K562 (cell line): ENCODE results near the gene METTL15. TPM values are rescaled to one million over a fixed set of nuclear protein-coding genes. Genes with fewer than 3 reads are reported as not detected.

Experiments
- BRCA1 ChIP-seq, 2 experiments: fragments of 450-650 bp in 1 of 2; sonication (generic) in 1 of 2; formaldehyde crosslinking in 1 of 2; IDR thresholded peaks; 2 replicates each; pipeline versions ENCODE4 v1.5.0 to v1.6.1; 2017 to 2020; ENCODE audit warnings: mild to moderate bottlenecking in 1 of 2, missing genetic modification reagents in 1 of 2
- CCNT2 ChIP-seq: IDR thresholded peaks from 2 replicates; pipeline ENCODE4 v1.6.1; 2011; ENCODE audit warnings: borderline replicate concordance, low read depth, mild to moderate bottlenecking, moderate library complexity, mixed read lengths, low read length; ENCODE audit not compliant: insufficient read length; ENCODE audit errors: extremely low read depth
- CGGBP1 ChIP-seq: fragments of 250-450 bp; sonication (Bioruptor Pico); IDR thresholded peaks from 2 replicates; pipeline ENCODE4 v1.9.0; 2021; ENCODE audit warnings: mild to moderate bottlenecking
- FOS ChIP-seq: IDR thresholded peaks from 3 replicates; pipeline ENCODE4 v1.6.1; 2011; ENCODE audit not compliant: insufficient read length; ENCODE audit errors: extremely low read depth
- FOXK2 ChIP-seq, 2 experiments: fragments of 450-650 bp; IDR thresholded peaks in 1 of 2; conservative IDR thresholded peaks in 1 of 2; 2 replicates each; pipeline ENCODE4 v1.6.1; 2016; ENCODE audit warnings: low read depth in 2 of 2, mild to moderate bottlenecking in 1 of 2
- HDAC6 ChIP-seq: IDR thresholded peaks from 2 replicates; pipeline ENCODE4 v1.6.1; 2012; ENCODE audit warnings: low read depth, mild to moderate bottlenecking, control low read depth, inconsistent platforms, low read length, moderate library complexity
- PTBP1 ChIP-seq: fragments of 200-400 bp; formaldehyde crosslinking; IDR thresholded peaks from 2 replicates; pipeline ENCODE4 v1.6.1; 2017; ENCODE audit warnings: low read depth, low read length
- SRSF3 ChIP-seq: fragments of 200-400 bp; formaldehyde crosslinking; IDR thresholded peaks from 2 replicates; pipeline ENCODE4 v1.6.1; 2016; ENCODE audit warnings: mild to moderate bottlenecking, low read length, moderate library complexity; ENCODE audit not compliant: insufficient read depth
- THRAP3 ChIP-seq: fragments of 450-650 bp; IDR thresholded peaks from 2 replicates; pipeline ENCODE4 v1.6.1; 2016; ENCODE audit warnings: mild to moderate bottlenecking, inconsistent platforms, borderline replicate concordance
- ZNF707 ChIP-seq: fragments of 250-450 bp; sonication (Bioruptor Pico); conservative IDR thresholded peaks from 2 replicates; pipeline ENCODE4 v1.8.0; 2022; ENCODE audit warnings: inconsistent platforms, mild to moderate bottlenecking, moderate library complexity
- polyA plus RNA-seq, 8 experiments: library from polyadenylated mRNA; depleted of rRNA in 4 of 8; stranded (reverse) in 5 of 8; unstranded in 3 of 8; fragments of >200 nt; fragmentation: Nextera tagmentation in 2 of 8; fragmentation: Illumina TruSeq in 1 of 8; extraction: Ambion mirVana in 2 of 8; extraction: Trizol in 1 of 8; gene quantifications; 2 replicates each; pipeline versions ENCODE4 v1.2.1 to v1.2.3, GENCODE V29; 2011 to 2014; ENCODE audit warnings: inconsistent platforms in 1 of 8, missing spikeins in 1 of 8
- total RNA-seq, 7 experiments: library from RNA; depleted of rRNA in 6 of 7; stranded (reverse); fragments of >200 nt in 6 of 7; fragmentation: Illumina TruSeq in 2 of 7; extraction: Trizol in 2 of 7; gene quantifications; 2 replicates each; pipeline versions ENCODE4 v1.2.1 to v1.2.3, GENCODE V29; 2011 to 2021; ENCODE audit warnings: low replicate concordance in 1 of 7
- TF ChIP-seq, protein P1 (sequence below), 3 experiments: fragments of 200-800 bp in 1 of 3; fragments of 250-450 bp in 1 of 3; fragments of 450-650 bp in 1 of 3; sonication (Bioruptor Pico) in 1 of 3; sonication (Bioruptor generic) in 1 of 3; formaldehyde crosslinking in 1 of 3; IDR thresholded peaks; 2 replicates each; pipeline versions ENCODE4 v1.6.1 to v1.8.0; 2016 to 2022; ENCODE audit warnings: mild to moderate bottlenecking in 2 of 3, missing genetic modification characterization in 2 of 3, missing compliant biosample characterization in 1 of 3, moderate library complexity in 1 of 3

Gene METTL15
- total and polyA plus RNA-seq, 9 of the 15 experiments (the other 6 are each of a cell fraction or from before 2014, with no cell fraction given): 10.7 to 21.7 (median 15.9) TPM

DNA sequence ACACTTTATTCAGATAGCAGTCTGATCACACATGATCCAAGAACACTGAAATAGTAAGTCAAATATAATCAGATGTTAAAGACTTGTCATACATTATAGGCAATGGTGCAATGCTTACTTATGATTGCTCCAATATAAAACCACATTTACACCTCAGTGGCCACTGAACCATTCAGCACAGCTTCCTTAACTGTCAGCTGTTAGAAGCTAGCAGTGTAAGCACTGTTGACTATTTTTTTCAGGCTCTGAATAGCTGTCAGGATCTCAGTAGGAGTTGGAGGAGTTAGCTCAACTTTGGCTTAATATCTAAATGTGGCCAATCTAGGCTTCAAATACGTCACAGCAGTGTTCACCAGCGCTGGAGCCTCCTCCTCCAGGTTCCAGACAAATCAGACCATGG is 36.6 kb downstream of the METTL15 start (continued):
- TF ChIP-seq, protein P1, sequence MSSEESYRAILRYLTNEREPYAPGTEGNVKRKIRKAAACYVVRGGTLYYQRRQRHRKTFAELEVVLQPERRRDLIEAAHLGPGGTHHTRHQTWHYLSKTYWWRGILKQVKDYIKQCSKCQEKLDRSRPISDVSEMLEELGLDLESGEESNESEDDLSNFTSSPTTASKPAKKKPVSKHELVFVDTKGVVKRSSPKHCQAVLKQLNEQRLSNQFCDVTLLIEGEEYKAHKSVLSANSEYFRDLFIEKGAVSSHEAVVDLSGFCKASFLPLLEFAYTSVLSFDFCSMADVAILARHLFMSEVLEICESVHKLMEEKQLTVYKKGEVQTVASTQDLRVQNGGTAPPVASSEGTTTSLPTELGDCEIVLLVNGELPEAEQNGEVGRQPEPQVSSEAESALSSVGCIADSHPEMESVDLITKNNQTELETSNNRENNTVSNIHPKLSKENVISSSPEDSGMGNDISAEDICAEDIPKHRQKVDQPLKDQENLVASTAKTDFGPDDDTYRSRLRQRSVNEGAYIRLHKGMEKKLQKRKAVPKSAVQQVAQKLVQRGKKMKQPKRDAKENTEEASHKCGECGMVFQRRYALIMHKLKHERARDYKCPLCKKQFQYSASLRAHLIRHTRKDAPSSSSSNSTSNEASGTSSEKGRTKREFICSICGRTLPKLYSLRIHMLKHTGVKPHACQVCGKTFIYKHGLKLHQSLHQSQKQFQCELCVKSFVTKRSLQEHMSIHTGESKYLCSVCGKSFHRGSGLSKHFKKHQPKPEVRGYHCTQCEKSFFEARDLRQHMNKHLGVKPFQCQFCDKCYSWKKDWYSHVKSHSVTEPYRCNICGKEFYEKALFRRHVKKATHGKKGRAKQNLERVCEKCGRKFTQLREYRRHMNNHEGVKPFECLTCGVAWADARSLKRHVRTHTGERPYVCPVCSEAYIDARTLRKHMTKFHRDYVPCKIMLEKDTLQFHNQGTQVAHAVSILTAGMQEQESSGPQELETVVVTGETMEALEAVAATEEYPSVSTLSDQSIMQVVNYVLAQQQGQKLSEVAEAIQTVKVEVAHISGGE (CRISPR knock-in tag; IDR thresholded peaks at IDR 0.05): no peak
- TF ChIP-seq FOS (no peak), PTBP1 (no peak), ZNF707 (CRISPR knock-in tag) (no peak), HDAC6 (no peak), BRCA1 (IDR thresholded peaks at IDR 0.05) (no peak), BRCA1 (CRISPR knock-in tag; IDR thresholded peaks at IDR 0.05) (no peak), THRAP3 (no peak), CGGBP1 (no peak), CCNT2 (no peak), FOXK2 (conservative IDR thresholded peaks at IDR 0.05 in 1 of 2, IDR thresholded peaks at IDR 0.05 in 1 of 2; ENCODE audit: low read depth in 2 of 2) (no peak), SRSF3 (no peak)
- TF ChIP-seq, all 486 proteins: peak for 0
